ENCODE data around the gene ASCL5.
A peak's percentile ranks its signal among the peaks of the same experiment; 100 is the strongest.

Gene ASCL5

DNA sequence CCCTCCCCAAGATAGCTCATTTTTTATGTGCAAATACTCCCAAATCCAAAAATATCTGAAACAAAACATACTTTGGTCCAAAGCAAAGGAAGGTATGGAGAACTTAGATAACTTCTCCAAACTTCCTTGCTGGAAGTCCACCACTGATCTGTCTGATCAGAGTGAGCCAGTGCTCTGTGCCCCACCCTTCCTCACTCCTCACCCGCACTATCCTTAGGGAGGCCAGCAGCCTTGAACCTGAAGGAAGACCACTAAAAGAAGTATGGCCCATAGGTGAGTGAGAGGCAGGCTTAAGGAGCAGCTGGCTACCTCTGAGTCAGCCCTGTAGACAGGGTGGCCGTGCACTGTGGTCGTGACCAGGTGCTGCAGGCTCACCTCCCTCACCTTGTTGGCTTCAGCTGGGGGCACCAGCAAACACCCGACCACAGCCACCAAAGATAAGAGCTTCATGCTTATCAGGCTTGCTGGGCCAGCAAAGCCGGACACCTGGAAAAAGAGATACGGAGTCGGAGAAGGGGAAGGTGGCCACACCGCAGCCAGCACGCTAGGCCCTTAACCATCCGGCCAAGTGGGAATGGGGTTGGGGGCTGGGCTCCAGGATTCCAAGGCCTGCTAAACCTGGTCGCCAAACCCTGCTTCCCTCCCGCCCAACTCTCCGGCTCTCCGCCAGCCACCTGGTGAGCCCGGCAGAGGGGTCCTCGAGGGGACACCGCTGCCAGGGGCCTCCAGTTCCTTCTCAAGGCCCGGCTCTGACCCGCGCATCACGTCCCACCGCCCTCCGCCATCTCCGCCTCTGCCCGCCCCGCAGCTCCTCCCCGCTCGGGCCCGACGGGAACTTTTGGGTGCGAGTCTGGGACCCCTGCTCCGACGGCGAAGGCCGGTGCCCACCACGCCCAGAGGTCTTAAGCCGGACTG is 26.7 kb upstream of the ASCL5 start:
- DNase-seq, result no peak

DNA sequence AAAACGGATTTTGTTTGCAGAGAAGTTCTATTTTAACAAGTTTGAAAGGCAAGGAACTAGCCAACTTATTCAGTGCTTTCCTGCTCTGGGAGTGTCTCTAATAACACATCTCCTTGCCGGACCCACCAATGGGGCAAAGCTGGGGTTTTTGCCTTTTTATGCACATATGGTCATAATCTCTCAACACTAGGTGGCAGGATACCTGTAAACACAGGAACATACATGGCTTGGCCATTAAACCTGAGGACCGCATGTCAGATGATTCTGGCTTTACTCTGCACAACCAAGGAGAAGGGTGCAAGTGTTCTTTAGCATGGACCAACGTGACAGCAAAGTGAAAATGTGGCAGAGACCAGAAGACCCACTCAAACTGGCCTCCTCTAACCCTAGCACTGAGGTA is 22.4 kb upstream of the ASCL5 start:
- DNase-seq, result no peak

DNA sequence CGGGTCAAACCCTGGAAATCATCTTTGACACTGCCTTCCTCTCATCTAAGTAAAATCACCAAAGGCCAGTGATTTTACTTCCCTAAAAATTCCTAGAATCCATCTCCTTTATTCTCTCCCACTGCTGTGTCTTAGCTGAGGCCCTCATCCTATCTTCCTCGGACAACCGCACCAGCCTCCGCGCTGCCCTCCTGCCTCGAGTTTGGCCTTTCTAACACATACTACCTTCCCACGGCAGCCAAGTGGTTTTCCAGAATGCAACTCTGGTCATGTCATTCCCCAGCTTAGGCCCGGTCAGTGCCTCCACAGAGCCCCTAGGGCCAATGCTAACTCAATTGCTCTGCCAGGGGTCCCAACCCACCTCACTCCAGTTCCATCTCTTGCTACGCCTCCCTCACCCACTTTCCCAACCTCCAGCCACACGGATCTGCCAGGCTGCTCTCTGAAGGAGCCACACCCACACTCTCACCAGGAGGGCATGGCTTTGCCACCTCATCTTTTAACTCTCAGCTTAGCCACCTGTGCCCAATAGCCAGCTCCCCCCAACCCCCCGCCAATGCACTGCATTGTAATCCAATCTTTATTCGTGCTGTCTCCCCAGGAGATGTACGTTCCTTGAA is 20.5 kb upstream of the ASCL5 start:
- DNase-seq, result no peak

DNA sequence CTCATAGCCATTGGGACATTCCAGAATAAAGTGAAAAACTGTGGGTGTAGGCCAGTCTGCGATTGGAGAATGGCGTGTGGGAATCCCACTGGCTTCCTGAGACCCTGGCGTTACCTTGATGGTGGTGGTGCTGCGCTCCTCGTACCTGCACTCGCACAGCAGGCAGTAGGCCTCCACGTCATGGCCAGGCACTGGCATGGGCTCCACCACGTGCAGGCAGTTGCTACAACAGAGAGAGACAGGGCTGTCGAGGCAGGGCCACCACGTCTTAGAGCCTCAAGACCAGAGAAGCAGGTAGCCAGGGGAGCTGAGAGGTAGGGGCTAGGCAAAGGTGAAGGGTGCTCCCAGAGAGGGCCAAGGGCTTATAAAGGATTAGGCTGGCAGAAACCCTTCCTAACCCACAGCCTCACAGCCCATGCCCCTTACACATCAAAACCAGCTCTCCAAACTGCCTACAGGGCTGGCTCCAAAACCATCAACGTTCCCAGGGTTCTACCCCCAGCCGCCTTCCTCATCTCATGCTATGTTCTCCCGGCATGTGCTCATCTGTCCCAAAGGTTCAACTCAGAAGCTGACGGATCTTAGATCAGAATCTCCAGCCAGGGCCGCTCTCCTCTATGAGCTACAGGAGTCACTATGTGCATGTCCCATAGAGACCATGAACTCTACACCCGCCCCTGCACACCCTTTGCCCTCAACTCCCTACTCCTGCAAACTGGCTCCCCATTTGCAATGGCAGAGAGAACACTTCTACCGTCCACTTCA is 19.8 kb upstream of the ASCL5 start:
- no peak for DNase-seq

DNA sequence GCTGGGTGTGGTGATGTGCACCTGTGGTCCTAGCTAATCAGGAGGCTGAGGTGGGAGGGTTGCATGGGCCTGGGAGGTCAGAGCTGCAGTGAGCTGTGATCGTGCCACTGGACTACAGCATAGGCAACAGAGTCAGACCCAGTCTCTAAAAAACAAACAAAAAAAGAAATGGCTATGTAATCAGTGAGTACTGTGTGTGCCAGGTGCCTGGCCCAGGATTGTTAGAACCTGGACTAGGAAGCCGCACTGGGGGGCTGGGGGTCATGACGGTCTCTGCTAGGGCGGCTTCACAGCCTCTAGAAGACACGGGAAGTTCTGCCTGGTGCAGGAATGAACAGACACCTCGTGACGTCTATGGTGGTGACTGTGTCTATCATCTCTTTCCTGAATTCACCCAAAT is 18.8 kb upstream of the ASCL5 start:
- no peak for DNase-seq

DNA sequence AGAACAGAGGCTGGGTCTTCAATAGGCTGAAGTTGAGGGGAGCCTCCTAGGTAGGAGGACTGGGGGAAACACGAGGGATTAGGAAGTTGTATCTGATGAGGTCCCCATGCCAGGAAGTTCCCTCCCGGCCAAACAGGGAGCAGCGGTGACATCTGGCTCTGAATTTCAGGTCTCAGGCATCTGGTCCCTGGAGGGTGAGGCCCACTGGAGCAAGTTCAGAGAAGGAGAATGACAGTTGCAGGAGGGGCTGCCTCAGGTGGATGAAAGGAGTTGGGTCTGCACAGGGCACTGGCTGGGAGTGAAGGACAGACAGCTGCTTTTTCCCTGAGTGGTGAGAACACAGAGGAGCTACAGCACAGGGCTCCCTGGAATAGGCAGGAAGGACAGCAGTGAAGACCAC is 18.1 kb upstream of the ASCL5 start:
- DNase-seq, result no peak

DNA sequence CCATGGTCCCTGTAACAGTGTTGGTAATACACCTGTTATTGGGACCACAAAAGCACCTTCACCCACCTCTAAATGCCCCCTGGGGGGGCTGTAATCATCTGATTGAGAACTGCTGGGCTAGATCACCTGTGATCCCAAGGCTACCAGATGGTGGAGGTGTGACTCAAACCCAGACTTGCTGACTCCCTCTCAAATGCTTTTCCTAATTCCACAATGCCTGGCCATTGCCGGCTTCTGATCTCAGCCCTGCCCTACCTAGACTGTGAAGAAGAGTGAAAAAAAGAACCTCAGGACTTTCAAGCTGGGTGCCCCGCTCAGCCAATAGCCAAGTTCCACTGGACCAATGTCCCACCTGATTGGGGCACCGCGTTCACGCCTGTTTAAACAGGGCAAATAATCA is 17.7 kb upstream of the ASCL5 start:
- no peak for DNase-seq

DNA sequence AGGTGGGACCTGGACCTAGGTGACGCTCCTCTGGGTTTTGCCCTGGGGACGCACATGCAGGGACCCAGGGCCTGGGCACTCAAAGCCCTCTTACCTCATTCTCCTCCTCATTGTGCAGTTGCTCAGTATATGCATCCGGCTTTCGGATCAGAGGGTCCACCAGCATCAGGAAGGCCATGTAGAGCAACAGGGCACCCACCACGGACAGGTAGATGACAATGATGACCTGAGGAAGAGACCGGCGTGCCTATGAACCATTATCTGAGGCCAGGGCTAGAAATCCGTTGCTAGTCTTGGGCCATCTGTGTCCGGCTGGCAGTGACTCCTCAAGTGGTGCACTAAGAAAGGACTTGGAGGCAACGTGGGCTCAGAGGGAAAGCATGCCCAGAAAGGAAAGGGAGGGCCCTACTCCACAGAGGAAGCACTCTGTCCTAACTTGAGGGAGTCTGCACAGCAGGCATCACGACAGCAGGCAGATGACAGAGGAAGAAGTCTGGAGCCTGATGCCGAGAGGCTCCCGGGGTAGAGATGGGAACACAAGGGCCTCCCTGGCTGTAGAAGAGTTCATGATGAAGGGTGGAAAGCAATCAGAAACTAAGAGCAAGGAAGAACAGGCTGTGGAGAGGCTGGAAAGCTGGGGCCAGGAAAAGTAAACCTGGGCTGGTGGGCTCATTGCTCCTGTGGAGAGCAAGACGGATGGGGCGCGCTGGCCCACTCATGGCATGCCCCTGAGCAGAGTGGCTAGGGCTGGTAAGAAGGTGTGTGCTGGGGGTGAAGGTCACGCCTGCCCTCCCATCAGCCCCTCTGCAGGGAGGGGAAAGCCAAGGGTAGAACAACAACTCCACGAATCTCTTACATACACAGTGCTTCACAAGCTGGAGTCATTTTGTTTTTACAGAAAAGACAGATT is 17.0 kb upstream of the ASCL5 start:
- DNase-seq, result no peak

DNA sequence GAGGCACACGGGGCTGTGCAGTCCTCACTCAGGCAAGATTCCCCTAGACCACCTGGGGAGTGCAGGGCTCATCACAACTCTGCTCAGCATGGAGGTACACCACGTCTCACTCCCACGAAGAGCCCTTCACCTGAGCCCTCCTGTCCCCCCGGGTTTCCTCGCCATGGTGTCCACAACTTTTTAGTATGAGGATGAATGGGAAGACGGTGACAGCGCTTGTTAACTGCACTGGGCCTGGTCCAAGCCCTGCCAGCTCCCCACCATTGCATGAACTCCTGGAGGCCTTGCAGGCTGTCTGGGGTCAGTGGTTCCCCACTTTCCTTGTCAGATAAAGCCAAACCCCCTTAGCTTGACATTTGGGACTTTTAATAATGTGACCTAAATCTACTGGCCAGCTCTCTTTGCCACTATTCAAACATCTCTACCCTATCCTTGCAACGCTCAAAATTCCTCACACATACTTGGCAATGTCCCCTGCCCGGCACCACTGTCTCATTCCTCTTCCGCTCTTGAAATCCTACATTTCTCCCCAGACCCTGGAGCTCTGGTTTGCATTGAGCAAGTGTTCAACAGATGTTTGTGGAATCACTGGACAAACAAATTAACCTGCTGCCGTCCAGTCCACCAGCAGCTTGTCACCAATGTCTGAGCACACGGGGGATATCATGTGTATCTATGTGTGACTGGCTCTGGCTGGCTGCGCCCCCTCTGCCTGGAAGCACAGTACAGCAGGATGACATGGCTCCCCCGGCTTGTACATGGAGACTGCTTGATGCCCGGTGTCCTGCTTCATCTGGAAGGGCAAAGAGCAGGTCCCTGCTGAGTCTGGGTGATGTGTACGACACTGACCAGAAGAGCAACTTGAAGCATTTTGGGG is 16.1 kb upstream of the ASCL5 start:
- no peak for DNase-seq

DNA sequence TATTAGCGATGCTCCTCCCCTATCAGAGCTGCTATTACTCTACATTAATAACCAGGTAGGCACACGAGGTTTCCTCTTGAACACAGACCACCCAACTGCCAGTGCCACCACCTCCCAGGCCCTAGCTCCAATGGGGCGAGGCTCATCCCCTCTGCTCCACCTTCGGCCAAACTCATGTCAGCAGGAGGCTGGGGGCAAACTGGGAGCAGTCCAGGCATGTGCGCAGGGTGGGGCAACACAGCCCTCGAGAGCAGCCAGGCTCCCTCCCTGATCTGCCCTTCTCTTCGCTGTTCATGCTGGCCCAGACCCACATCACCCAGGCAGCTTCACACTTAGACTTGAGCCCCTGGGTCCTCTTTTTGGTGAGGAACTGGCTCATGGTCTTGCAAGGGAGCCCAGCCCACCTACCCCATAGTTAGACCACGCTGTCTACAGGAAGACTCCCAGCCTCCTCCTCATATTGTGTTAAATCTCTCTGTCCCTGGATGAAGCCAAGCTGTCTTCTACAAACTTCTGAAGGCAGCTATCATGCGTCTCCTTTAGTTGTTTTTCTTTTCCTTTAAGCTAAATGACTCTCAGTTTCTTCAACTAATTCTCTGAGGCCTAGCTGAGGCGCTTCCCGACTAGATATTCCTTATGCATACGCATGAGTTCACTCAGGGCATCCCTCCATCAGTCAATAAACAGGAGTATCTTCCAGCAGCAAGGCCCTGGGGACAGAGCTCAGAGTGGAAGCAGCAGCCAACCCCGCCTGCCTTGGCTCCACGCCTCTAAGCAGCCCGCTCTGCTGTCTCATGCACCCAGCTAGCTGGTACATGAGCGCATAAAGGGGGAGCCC is 15.2 kb upstream of the ASCL5 start:
- DNase-seq, result no peak

DNA sequence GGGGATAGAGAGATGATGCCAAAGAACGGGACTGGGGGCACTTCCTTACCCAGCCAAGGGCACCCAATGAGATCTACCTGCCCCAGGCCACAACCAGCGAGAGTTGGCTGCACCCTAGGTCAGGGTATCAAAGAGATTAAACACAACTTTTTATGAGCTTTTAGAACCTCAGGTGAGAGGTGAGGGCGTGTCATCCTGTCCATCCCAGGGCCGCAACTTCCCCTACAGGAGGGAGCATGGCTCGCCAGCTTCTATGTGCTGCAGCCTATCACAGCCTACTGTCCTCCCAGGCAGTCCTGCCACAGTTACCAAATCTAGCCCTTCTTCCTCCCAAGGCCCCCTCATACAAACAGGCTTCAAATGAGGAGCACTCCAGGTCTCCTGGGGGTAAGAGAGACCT is 14.4 kb upstream of the ASCL5 start:
- no peak for DNase-seq

DNA sequence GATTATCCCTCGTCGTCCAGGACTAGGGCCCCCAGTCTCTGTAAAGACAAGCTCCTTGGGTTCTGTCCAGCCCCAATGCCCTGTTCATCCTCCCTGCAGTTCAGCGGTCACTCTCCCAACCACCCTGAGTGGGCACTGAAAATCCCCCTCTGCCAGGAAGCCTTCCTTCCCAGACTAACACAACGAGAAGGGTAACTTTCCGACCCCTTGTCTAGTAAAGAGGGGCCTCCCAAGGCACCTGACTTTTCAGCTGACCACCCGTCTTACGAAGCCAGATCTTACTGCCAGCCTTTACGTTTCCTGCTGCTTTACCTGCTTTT is 13.9 kb upstream of the ASCL5 start:
- DNase-seq, result no peak

DNA sequence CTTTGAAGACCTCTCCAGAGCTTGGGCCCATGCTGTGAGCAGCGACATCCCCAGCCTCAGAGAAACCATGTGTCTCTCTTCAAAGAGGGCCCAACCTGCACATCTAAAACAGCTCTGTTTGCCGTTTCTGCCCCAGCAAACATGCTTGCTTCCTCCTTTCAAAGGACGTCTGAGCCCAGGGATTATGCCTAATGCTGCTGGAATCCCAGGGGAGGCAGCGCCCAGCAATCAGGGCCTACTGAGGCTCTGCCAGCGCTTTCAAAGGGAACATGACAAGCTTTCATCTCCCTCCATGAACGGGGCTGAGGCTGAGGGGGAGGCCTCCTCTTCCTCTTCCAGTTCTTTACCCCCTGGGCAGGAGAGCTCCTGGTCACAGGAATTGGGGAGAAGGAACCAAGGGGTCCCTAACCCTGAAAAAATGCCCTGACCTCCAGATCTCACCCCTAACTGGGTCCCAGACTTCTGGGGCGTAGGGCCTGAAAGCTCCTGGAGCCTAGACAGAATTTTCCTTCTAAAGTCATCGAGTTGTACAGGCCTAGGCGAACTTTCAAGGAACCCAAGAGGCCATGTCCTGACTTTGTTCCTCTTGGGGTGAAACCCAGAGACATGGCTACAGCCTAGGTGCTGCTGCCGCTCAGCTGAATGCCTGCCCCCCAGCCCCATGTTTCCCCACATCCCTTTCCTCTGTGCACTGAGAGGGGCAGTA is 13.4 kb upstream of the ASCL5 start:
- DNase-seq, result no peak

DNA sequence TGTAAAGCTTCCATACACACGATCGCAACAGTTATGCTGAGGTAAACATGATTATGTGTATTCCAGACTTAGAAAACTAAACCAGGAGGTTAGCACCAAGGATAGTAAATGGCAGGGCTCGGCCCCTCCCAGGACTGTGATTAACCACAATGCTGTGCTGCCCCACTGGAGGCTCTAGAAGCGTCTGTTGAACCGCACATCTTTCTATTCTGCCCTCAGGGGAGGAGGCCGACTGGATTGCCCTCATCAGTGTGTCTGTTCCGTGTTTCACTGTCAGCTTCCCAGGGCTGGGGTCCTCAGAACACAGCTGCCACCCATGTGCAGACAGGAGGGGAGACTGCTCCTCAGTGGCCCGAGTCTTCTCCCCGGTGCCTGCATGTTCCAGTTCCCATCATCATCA is 12.8 kb upstream of the ASCL5 start:
- no peak for DNase-seq

DNA sequence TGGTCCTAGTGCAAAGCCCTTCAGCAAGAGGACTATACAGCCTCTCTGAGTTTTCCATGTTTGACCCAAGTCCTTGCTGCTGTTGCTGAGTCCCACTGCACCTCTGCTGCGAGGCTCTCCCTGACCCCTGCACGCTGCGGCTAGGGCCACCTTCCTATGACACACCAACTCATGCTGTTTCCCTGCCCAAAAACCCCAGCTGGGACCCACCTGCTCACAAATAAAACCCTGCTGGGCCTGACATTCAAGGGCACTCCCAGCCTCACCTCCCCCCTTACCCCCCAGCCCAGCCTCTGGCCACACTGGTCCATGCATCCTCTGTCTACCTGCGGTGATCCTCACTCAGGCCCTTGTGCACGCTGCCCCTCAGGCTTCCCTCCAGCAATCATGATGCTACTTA is 12.3 kb upstream of the ASCL5 start:
- DNase-seq, result no peak

DNA sequence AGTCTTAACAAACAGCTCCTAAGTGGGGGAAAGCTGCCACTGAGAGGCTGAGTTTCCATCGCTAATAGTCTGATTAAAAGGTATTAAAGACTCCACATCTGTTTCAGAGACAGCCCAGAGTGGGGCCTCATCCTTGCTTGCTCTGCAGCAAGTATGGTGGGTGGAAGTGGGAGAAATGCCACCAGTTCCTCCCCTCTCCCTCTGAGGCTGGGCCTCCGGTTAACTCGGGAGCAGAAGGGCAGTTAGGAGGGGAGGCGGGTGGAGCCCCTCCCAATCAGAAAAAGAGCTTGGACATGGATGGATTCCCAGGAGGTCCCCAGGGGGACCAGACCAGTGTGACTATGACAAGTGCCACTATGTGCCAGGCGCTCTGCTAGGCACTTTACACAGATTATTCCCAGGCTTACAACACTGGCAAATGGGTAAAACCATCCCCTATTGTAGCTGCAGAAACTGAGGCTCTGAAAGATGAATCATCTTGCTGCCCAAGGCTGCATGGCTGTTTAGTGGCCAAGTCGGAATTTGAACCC is 11.4 kb upstream of the ASCL5 start:
- no peak for DNase-seq

DNA sequence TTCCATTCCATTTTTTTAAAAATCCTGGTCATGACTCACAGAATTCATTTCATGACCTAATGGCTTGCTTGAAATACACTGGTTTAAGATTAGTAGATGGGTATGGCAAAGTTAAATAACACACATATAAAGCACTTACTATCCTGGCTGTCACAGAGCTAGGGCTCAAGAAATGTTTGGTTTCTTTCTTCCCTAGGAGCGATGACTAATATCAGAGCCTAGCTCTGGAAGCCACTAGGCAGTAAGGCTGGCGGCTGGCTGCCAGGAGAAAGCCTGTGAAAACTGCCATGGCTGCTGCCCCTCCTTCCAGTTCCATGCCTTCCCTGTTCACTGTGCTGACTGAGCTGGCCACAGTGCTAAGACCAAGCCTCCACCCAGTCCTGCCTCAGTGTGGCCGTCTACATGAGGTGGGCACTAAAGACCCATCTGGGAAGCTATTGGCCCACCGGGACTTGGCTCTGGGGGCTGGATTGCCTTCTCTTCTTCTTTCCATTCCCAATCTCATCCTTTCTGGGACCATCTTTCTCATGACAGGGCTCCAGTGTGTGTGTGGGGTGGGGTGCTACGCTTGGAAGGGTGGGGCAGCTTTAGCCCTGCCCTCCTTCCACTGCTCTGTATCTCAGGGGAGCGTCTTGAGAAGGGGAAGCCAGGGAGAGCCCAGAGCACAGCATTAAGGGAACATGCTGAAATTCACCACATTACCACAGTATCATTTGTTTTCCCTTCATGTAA is 10.8 kb upstream of the ASCL5 start:
- peak; percentile 81 for DNase-seq

DNA sequence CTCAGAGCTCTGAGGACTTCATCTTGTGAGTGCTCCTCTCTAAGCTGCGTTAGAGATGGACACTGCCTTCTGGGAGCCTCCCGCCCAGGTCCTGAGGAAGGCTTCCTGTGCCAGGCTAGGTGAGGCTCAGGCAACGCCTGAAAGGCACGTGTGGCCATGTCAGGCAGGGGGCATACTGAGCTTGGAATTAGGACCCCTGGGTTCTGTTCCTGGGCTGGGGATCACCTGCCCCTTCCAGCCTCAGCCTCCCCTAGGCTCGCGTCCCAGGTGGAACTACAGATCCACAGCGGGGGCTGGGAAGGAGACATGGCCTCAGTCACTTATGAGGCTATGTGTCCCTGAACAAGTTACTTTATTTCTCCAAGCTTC is 10.0 kb upstream of the ASCL5 start:
- no peak for DNase-seq

DNA sequence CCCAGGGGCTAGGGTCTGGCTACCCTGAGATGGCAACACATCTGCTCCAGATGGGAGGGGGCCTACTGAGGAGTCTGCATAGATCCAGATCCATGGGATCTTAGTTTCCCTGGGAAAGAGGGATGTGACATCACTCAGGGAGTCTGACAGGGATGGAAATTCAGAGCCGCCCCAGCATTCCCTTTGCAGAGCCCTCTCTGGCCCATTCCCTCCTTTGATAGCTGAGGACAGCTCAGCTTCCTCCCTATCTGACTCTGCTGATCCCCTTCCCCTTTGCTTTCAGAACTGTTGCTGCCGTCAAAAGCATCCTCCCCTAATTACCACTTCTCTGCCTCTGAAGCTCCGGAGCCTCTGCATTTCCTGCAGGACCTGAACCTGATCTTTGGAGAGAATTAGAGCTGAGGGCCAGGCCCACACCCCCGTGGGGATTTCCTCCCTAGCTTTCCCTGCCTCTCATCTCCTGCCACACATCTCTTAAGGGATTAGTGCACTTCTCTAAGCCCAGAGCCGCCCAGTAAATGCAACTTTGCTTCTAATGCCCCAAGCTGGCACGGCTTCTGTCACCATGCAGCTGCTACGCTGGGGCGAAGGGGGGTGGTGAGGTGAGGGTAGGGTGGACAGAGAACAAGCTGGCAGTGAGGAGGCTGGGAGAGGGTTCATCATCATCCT is 9.5 kb upstream of the ASCL5 start:
- DNase-seq, result no peak
